ENCODE measurements around the gene SGIP1. TPM values are rescaled to one million over a fixed set of nuclear protein-coding genes. Genes with fewer than 3 reads are reported as not detected.

SGIP1 gene
- total RNA-seq, 1 experiment from 2014 or later, result not detected

- Histone ChIP-seq H3K4me3 (no peak overlapping the region), H3K9me3 (no peaks in the 10 kb centered on the region), H3K27me3 (no peaks in the 10 kb centered on the region), H3K36me3 (no peaks in the 10 kb centered on the region)
- DNase-seq, result no peak
Observed at GRCh38 chr1:66510407-66510806, 23.5 kb upstream of the SGIP1 start.

GRCh38 chr1:66511118-66511517, 22.8 kb upstream of the SGIP1 start:
- Histone ChIP-seq H3K27me3 (no peaks in the 10 kb centered on the region), H3K9me3 (no peaks in the 10 kb centered on the region), H3K4me3 (no peak overlapping the region), H3K36me3 (no peaks in the 10 kb centered on the region)
- no peak for DNase-seq

GRCh38 chr1:66517959-66518358, 16.0 kb upstream of the SGIP1 start:
- no peaks in the 10 kb centered on the region for H3K27me3 ChIP-seq
- H3K4me3 ChIP-seq, result no peak overlapping the region
- DNase-seq, result no peak
- H3K9me3 ChIP-seq, result no peaks in the 10 kb centered on the region
- H3K36me3 ChIP-seq, result no peaks in the 10 kb centered on the region

GRCh38 chr1:66518654-66519053, 15.3 kb upstream of the SGIP1 start:
- no peak overlapping the region for H3K4me3 ChIP-seq
- no peaks in the 10 kb centered on the region for H3K27me3 ChIP-seq
- H3K9me3 ChIP-seq, result no peaks in the 10 kb centered on the region
- no peaks in the 10 kb centered on the region for H3K36me3 ChIP-seq
- DNase-seq, result no peak

GRCh38 chr1:66519992-66520391, 14.0 kb upstream of the SGIP1 start:
- Histone ChIP-seq H3K27me3 (no peaks in the 10 kb centered on the region), H3K36me3 (no peaks in the 10 kb centered on the region), H3K9me3 (no peaks in the 10 kb centered on the region), H3K4me3 (no peak overlapping the region)
- DNase-seq, result no peak

GRCh38 chr1:66520655-66521054, 13.3 kb upstream of the SGIP1 start:
- no peaks in the 10 kb centered on the region for H3K36me3 ChIP-seq
- no peak overlapping the region for H3K4me3 ChIP-seq
- DNase-seq, result no peak

GRCh38 chr1:66521721-66522365, 12.1 kb upstream of the SGIP1 start:
- DNase-seq, result no peak

More at GRCh38 chr1:66520655-66521054, 13.3 kb upstream of the SGIP1 start:
- Histone ChIP-seq H3K27me3 (no peaks in the 10 kb centered on the region), H3K9me3 (no peaks in the 10 kb centered on the region)

GRCh38 chr1:66523562-66523961, 10.4 kb upstream of the SGIP1 start:
- no peak for DNase-seq
- no peaks in the 10 kb centered on the region for H3K36me3 ChIP-seq

More at GRCh38 chr1:66521721-66522365, 12.1 kb upstream of the SGIP1 start:
- Histone ChIP-seq H3K4me3 (no peak overlapping the region), H3K27me3 (no peaks in the 10 kb centered on the region), H3K36me3 (no peaks in the 10 kb centered on the region), H3K9me3 (no peaks in the 10 kb centered on the region)

GRCh38 chr1:66525086-66525485, 8.9 kb upstream of the SGIP1 start:
- H3K4me3 ChIP-seq, result no peak overlapping the region
- no peak for DNase-seq
- no peaks in the 10 kb centered on the region for H3K9me3 ChIP-seq
- no peaks in the 10 kb centered on the region for H3K36me3 ChIP-seq
- H3K27me3 ChIP-seq, result no peaks in the 10 kb centered on the region

More at GRCh38 chr1:66523562-66523961, 10.4 kb upstream of the SGIP1 start:
- no peaks in the 10 kb centered on the region for H3K27me3 ChIP-seq
- no peak overlapping the region for H3K4me3 ChIP-seq
- no peaks in the 10 kb centered on the region for H3K9me3 ChIP-seq

- no peak for DNase-seq
- no peak overlapping the region for H3K4me3 ChIP-seq
- H3K36me3 ChIP-seq, result no peaks in the 10 kb centered on the region
- no peaks in the 10 kb centered on the region for H3K27me3 ChIP-seq
- no peaks in the 10 kb centered on the region for H3K9me3 ChIP-seq
Observed at GRCh38 chr1:66526036-66526435, 7.9 kb upstream of the SGIP1 start.

- Histone ChIP-seq H3K27me3 (no peaks in the 10 kb centered on the region), H3K36me3 (no peaks in the 10 kb centered on the region), H3K9me3 (no peaks in the 10 kb centered on the region)
Observed at GRCh38 chr1:66526991-66527390, 7.0 kb upstream of the SGIP1 start.

GRCh38 chr1:66527686-66528085, 6.3 kb upstream of the SGIP1 start:
- DNase-seq, result no peak
- no peaks in the 10 kb centered on the region for H3K36me3 ChIP-seq
- no peaks in the 10 kb centered on the region for H3K27me3 ChIP-seq
- H3K4me3 ChIP-seq, result no peak overlapping the region
- H3K9me3 ChIP-seq, result no peaks in the 10 kb centered on the region

More at GRCh38 chr1:66526991-66527390, 7.0 kb upstream of the SGIP1 start:
- no peak for DNase-seq
- H3K4me3 ChIP-seq, result no peak overlapping the region

- no peak for DNase-seq
- H3K36me3 ChIP-seq, result no peaks in the 10 kb centered on the region
- no peaks in the 10 kb centered on the region for H3K27me3 ChIP-seq
- no peak overlapping the region for H3K4me3 ChIP-seq
- H3K9me3 ChIP-seq, result no peaks in the 10 kb centered on the region
Observed at GRCh38 chr1:66528580-66528979, 5.4 kb upstream of the SGIP1 start.

- H3K4me3 ChIP-seq, result no peak overlapping the region
- H3K9me3 ChIP-seq, result no peaks in the 10 kb centered on the region
- no peak for DNase-seq
- H3K27me3 ChIP-seq, result no peaks in the 10 kb centered on the region
- no peaks in the 10 kb centered on the region for H3K36me3 ChIP-seq
Observed at GRCh38 chr1:66532214-66532613, 1.7 kb upstream of the SGIP1 start.

GRCh38 chr1:66532798-66533783, 862 bp upstream of the SGIP1 start:
- no peak for DNase-seq
- H3K36me3 ChIP-seq, result no peaks in the 10 kb centered on the region

GRCh38 chr1:66535061-66535460, 1.1 kb downstream of the SGIP1 start:
- H3K4me3 ChIP-seq, result no peak overlapping the region
- no peaks in the 10 kb centered on the region for H3K27me3 ChIP-seq
- no peaks in the 10 kb centered on the region for H3K9me3 ChIP-seq
- DNase-seq, result no peak
- H3K36me3 ChIP-seq, result no peaks in the 10 kb centered on the region

More at GRCh38 chr1:66532798-66533783, 862 bp upstream of the SGIP1 start:
- no peaks in the 10 kb centered on the region for H3K27me3 ChIP-seq
- no peaks in the 10 kb centered on the region for H3K9me3 ChIP-seq
- peak overlapping the region; percentile 37 for H3K4me3 ChIP-seq

GRCh38 chr1:66535853-66536252, 1.9 kb downstream of the SGIP1 start:
- no peak for DNase-seq
- H3K36me3 ChIP-seq, result no peaks in the 10 kb centered on the region
- H3K27me3 ChIP-seq, result no peaks in the 10 kb centered on the region
- no peaks in the 10 kb centered on the region for H3K9me3 ChIP-seq
- no peak overlapping the region for H3K4me3 ChIP-seq
